K562 (cell line): Measurements from ENCODE around the gene FRMPD3. TPM values are rescaled to one million over a fixed set of nuclear protein-coding genes. Genes with fewer than 3 reads are reported as not detected.
A peak's percentile ranks its signal among the peaks of the same experiment; 100 is the strongest.

Experiments
- ATAC-seq: fragments of 200-7000 bp; cut with Tn5 transposase; 3 replicates; pipeline ENCODE4 v1.9.1; 2020; ENCODE audit warnings: moderate library complexity
- BruUV-seq: library from RNA; stranded (reverse); fragments of 400-500 nt; replicated peaks from 2 replicates; lab custom pipeline; 2021; lab: Mats Ljungman, UMichigan
- CTCF ChIA-PET: fragments of 300-600 bp; formaldehyde crosslinking; extraction: SDS; loops from one replicate; lab custom pipeline; 2021; ENCODE audit warnings: low intra/inter-chr PET ratio; lab: Yijun Ruan, JAX
- POLR2A ChIA-PET: fragments of 300-600, 350-650 bp; sonication (Branson Sonifier 250); formaldehyde crosslinking; extraction: SDS; loops from one replicate; lab custom pipeline; 2021; ENCODE audit warnings: antibody characterized with exemption, inconsistent platforms; lab: Yijun Ruan, JAX
- DNase-seq, 4 experiments: peaks; one replicate each; pipeline versions ENCODE4 v3.0.0 to v3.0.0-alpha.2; 2011 to 2018; ENCODE audit warnings: low spot score in 3 of 4, mixed read lengths in 3 of 4; ENCODE audit errors: extremely low read depth in 1 of 4
- FAIRE-seq: peaks from 2 replicates; lab custom pipeline; 2011; peaks lifted over from hg19 to GRCh38; lab: Jason Lieb, UNC
- H2AFZ ChIP-seq: 2 replicates; pipeline ENCODE4 v1.6.0; 2011; ENCODE audit warnings: low read depth, low read length, control low read depth, inconsistent platforms
- H3K27ac ChIP-seq: fragments of 200-600 bp; 3 replicates; pipeline ENCODE4 v1.8.0; 2011; ENCODE audit warnings: low read depth, mild to moderate bottlenecking, control low read depth, inconsistent platforms, low read length, moderate library complexity, mixed read lengths; ENCODE audit errors: extremely low read depth
- H3K27me3 ChIP-seq, 2 experiments: fragments of 300-600 bp in 1 of 2; 2 replicates in 1 of 2; 3 replicates in 1 of 2; pipeline versions ENCODE4 v1.6.0 to v1.8.0; 2011; ENCODE audit warnings: inconsistent platforms in 2 of 2, low read length in 2 of 2, mild to moderate bottlenecking in 1 of 2, mixed read lengths in 1 of 2, moderate library complexity in 1 of 2; ENCODE audit not compliant: control insufficient read depth in 2 of 2, insufficient read depth in 2 of 2
- H3K36me3 ChIP-seq: fragments of 300-600 bp; 3 replicates; pipeline ENCODE4 v1.8.0; 2011; ENCODE audit warnings: mild to moderate bottlenecking, low read length, inconsistent platforms; ENCODE audit not compliant: control insufficient read depth, insufficient read depth
- H3K4me1 ChIP-seq, 2 experiments: fragments of 200-600 bp in 1 of 2; replicated peaks in 1 of 2; 2 replicates in 1 of 2; 3 replicates in 1 of 2; pipeline versions ENCODE4 v1.5.1 to v1.8.0; 2011; ENCODE audit warnings: inconsistent platforms in 2 of 2, low read length in 2 of 2, mild to moderate bottlenecking in 1 of 2, mixed read lengths in 1 of 2, moderate library complexity in 1 of 2; ENCODE audit not compliant: control insufficient read depth in 2 of 2, insufficient read depth in 2 of 2
- H3K4me2 ChIP-seq: 2 replicates; pipeline ENCODE4 v1.6.1; 2011; ENCODE audit warnings: low read length, control low read depth, inconsistent platforms, mixed read lengths; ENCODE audit not compliant: insufficient read depth
- H3K4me3 ChIP-seq: fragments of 200-600 bp; sonication (generic), shearing (Covaris generic); 2 replicates; pipeline ENCODE4 v1.5.1; 2016; ENCODE audit warnings: control low read depth, inconsistent platforms
- H3K79me2 ChIP-seq: fragments of 200-600 bp; 3 replicates; pipeline ENCODE4 v1.8.0; 2011; ENCODE audit warnings: low read length, inconsistent platforms; ENCODE audit not compliant: control insufficient read depth, insufficient read depth
- H3K9ac ChIP-seq, 2 experiments: 2 replicates each; pipeline versions ENCODE4 v1.6.0 to v1.6.1; 2011; ENCODE audit warnings: low read depth in 2 of 2, low read length in 2 of 2, control low read depth in 1 of 2, inconsistent platforms in 1 of 2, mild to moderate bottlenecking in 1 of 2, mixed read lengths in 1 of 2; ENCODE audit not compliant: insufficient read depth in 1 of 2
- H3K9me1 ChIP-seq: one replicate; pipeline ENCODE4 v1.6.0; 2011; ENCODE audit warnings: inconsistent platforms, mild to moderate bottlenecking, low read length, moderate library complexity; ENCODE audit not compliant: control insufficient read depth, insufficient read depth
- H3K9me3 ChIP-seq: replicated peaks from 2 replicates; pipeline ENCODE4 v1.5.1; 2011; ENCODE audit warnings: low read depth, low read length, inconsistent platforms; ENCODE audit not compliant: control insufficient read depth, insufficient read depth
- H4K20me1 ChIP-seq: replicated peaks from 2 replicates; pipeline ENCODE4 v1.6.1; 2011; ENCODE audit warnings: low read length, inconsistent platforms, mixed read lengths; ENCODE audit not compliant: control insufficient read depth, insufficient read depth
- in situ Hi-C: fragments of 300-500 bp; cut with MboI; formaldehyde crosslinking; loops from 4 replicates; pipeline ENCODE4 v1.15.0; 2018; ENCODE audit warnings: inconsistent platforms, mixed read lengths
- intact Hi-C: fragments of 100-400 bp; cut with micrococcal nuclease; formaldehyde crosslinking; loops from 2 replicates; pipeline ENCODE4 v1.14.2; 2022
- polyA plus RNA-seq, 8 experiments: library from polyadenylated mRNA; depleted of rRNA in 4 of 8; stranded (reverse) in 5 of 8; unstranded in 3 of 8; fragments of >200 nt; fragmentation: Nextera tagmentation in 2 of 8; fragmentation: Illumina TruSeq in 1 of 8; extraction: Ambion mirVana in 2 of 8; extraction: Trizol in 1 of 8; gene quantifications; 2 replicates each; pipeline versions ENCODE4 v1.2.1 to v1.2.3, GENCODE V29; 2011 to 2014; ENCODE audit warnings: inconsistent platforms in 1 of 8, missing spikeins in 1 of 8
- total RNA-seq, 7 experiments: library from RNA; depleted of rRNA in 6 of 7; stranded (reverse); fragments of >200 nt in 6 of 7; fragmentation: Illumina TruSeq in 2 of 7; extraction: Trizol in 2 of 7; gene quantifications; 2 replicates each; pipeline versions ENCODE4 v1.2.1 to v1.2.3, GENCODE V29; 2011 to 2021; ENCODE audit warnings: low replicate concordance in 1 of 7
- TF ChIP-seq, protein P1 (sequence below): fragments of 150-350 bp; IDR thresholded peaks from 2 replicates; pipeline ENCODE4 v1.6.1; 2014; ENCODE audit warnings: low read depth, mild to moderate bottlenecking, low read length, borderline replicate concordance
- TF ChIP-seq, protein P2 (sequence below), 2 experiments: fragments of 450-650 bp in 1 of 2; sonication (generic) in 1 of 2; formaldehyde crosslinking in 1 of 2; IDR thresholded peaks in 1 of 2; conservative IDR thresholded peaks in 1 of 2; 2 replicates each; pipeline versions ENCODE4 v1.6.1 to v1.8.1; 2016 to 2023; ENCODE audit warnings: mild to moderate bottlenecking in 2 of 2, moderate library complexity in 2 of 2, inconsistent platforms in 1 of 2, missing genetic modification reagents in 1 of 2

Gene FRMPD3
- total and polyA plus RNA-seq, 9 of the 15 experiments (the other 6 are each of a cell fraction or from before 2014, with no cell fraction given) = not detected

DNA sequence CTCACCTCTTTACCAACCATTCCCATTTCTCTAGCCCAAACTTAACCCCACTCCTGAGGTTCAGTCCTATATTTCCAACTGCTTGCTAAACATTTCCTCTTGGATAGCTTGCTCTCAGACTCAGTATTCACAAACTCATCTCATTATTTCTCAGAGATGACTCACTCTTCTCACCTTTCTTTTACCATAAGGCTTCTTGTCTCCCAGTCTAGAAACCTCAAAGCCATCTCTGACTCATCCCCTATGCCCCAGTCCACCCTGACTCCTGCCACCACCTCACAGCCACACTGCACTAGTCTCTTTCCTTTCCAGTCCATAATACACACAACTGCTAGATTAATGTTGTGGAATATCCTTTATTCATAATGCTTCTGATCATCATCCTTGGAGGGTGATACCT, 4.8 kb downstream of the FRMPD3 start:
- Histone ChIP-seq H3K4me2 (no peak overlapping the region), H4K20me1 (no peaks in the 10 kb centered on the region), H3K9me1 (no peaks in the 10 kb centered on the region), H3K27ac (no peak overlapping the region), H3K36me3 (no peaks in the 10 kb centered on the region), H2AFZ (no peak overlapping the region), H3K27me3 (0 out of 5 replicates have a peak, but pooled peaks cover 0 to 11% of the 10 kb centered on the region in 2 experiments), H3K4me3 (no peak overlapping the region), H3K9me3 (no peaks in the 10 kb centered on the region), H3K79me2 (no peaks in the 10 kb centered on the region), H3K4me1 (peaks cover 0 to 5% of the 10 kb centered on the region in 2 experiments; a peak in 2 of 5 replicates), H3K9ac (no peak overlapping the region)
- TF ChIP-seq, protein P1, sequence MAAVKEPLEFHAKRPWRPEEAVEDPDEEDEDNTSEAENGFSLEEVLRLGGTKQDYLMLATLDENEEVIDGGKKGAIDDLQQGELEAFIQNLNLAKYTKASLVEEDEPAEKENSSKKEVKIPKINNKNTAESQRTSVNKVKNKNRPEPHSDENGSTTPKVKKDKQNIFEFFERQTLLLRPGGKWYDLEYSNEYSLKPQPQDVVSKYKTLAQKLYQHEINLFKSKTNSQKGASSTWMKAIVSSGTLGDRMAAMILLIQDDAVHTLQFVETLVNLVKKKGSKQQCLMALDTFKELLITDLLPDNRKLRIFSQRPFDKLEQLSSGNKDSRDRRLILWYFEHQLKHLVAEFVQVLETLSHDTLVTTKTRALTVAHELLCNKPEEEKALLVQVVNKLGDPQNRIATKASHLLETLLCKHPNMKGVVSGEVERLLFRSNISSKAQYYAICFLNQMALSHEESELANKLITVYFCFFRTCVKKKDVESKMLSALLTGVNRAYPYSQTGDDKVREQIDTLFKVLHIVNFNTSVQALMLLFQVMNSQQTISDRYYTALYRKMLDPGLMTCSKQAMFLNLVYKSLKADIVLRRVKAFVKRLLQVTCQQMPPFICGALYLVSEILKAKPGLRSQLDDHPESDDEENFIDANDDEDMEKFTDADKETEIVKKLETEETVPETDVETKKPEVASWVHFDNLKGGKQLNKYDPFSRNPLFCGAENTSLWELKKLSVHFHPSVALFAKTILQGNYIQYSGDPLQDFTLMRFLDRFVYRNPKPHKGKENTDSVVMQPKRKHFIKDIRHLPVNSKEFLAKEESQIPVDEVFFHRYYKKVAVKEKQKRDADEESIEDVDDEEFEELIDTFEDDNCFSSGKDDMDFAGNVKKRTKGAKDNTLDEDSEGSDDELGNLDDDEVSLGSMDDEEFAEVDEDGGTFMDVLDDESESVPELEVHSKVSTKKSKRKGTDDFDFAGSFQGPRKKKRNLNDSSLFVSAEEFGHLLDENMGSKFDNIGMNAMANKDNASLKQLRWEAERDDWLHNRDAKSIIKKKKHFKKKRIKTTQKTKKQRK = no peak
- TF ChIP-seq, protein P2, sequence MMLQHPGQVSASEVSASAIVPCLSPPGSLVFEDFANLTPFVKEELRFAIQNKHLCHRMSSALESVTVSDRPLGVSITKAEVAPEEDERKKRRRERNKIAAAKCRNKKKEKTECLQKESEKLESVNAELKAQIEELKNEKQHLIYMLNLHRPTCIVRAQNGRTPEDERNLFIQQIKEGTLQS (IDR thresholded peaks at IDR 0.05) = peak; percentile 21; the same call in 1 of the 2 replicates
- TF ChIP-seq, protein P2 (CRISPR knock-in tag; conservative IDR thresholded peaks at IDR 0.05) = no peak
- FAIRE-seq = no peak
- BruUV-seq = no TSS peak
- in situ Hi-C loops (no loop called here), intact Hi-C loops (no loop called here)
- no peak for ATAC-seq
- DNase-seq = no peak
- POLR2A ChIA-PET = no interaction called here
- CTCF ChIA-PET = no interaction called here
